ENCODE data around the gene TTC4. TPM values are rescaled to one million over a fixed set of nuclear protein-coding genes. Genes with fewer than 3 reads are reported as not detected.

TTC4 gene
- total RNA-seq, 4 donors from 2014 or later = 16.7 to 59.9 (median 18.2) TPM

- TF ChIP-seq, protein P1, sequence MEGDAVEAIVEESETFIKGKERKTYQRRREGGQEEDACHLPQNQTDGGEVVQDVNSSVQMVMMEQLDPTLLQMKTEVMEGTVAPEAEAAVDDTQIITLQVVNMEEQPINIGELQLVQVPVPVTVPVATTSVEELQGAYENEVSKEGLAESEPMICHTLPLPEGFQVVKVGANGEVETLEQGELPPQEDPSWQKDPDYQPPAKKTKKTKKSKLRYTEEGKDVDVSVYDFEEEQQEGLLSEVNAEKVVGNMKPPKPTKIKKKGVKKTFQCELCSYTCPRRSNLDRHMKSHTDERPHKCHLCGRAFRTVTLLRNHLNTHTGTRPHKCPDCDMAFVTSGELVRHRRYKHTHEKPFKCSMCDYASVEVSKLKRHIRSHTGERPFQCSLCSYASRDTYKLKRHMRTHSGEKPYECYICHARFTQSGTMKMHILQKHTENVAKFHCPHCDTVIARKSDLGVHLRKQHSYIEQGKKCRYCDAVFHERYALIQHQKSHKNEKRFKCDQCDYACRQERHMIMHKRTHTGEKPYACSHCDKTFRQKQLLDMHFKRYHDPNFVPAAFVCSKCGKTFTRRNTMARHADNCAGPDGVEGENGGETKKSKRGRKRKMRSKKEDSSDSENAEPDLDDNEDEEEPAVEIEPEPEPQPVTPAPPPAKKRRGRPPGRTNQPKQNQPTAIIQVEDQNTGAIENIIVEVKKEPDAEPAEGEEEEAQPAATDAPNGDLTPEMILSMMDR (IDR thresholded peaks at IDR 0.05) = no peak
- TF ChIP-seq POLR2AphosphoS5 (IDR thresholded peaks at IDR 0.05) = no peak
- TF ChIP-seq POLR2A (IDR thresholded peaks at IDR 0.05) = no peak
- TF ChIP-seq EP300 (IDR thresholded peaks at IDR 0.05) = no peak
- H3K9me3 ChIP-seq = no peaks in the 10 kb centered on the region
- no peaks in the 10 kb centered on the region for H3K27me3 ChIP-seq
- no peak for DNase-seq (ENCODE audit: low spot score in 2 of 2)
- no peak overlapping the region for H3K27ac ChIP-seq
- H3K36me3 ChIP-seq = peaks cover 83% of the 10 kb centered on the region
- H3K4me1 ChIP-seq = no peaks in the 10 kb centered on the region
- no peak overlapping the region for H3K4me3 ChIP-seq
Observed at GRCh38 chr1:54723985-54724384, 8.3 kb downstream of the TTC4 start.

DNA sequence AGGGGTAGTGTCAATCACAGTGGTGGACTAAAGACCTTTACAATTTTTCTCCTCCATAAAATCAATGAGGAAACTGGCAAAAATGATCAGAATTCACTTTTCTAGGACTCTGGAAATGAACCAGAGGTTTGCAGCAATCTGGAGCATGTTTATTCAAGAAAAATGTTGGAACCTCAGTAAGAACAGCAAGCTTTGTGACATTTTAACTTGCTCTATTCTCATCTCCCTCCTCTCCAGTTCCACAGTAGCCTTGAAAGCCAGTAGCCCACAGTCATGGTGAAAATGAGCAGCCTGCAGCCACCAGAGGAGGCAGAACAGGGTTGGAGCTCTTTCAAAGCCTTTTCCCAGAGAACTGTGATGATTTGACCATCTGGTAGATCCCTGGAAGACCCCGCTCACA, 9.1 kb downstream of the TTC4 start:
- TF ChIP-seq EP300 (IDR thresholded peaks at IDR 0.05) (no peak), POLR2AphosphoS5 (IDR thresholded peaks at IDR 0.05) (no peak), POLR2A (IDR thresholded peaks at IDR 0.05) (no peak)
- TF ChIP-seq, protein P1 (IDR thresholded peaks at IDR 0.05) = no peak
- no peak for DNase-seq (ENCODE audit: low spot score in 2 of 2)
- H3K9me3 ChIP-seq = no peaks in the 10 kb centered on the region
- no peak overlapping the region for H3K27ac ChIP-seq
- H3K27me3 ChIP-seq = no peaks in the 10 kb centered on the region
- H3K4me1 ChIP-seq = no peaks in the 10 kb centered on the region
- H3K36me3 ChIP-seq = peaks cover 87% of the 10 kb centered on the region
- 100% methylated on average over 1 of the region's 1 CpG for WGBS
- no peak overlapping the region for H3K4me3 ChIP-seq

- H3K4me1 ChIP-seq = no peaks in the 10 kb centered on the region
- no peak overlapping the region for H3K27ac ChIP-seq
- TF ChIP-seq POLR2A (IDR thresholded peaks at IDR 0.05) (no peak), POLR2AphosphoS5 (IDR thresholded peaks at IDR 0.05) (no peak), EP300 (IDR thresholded peaks at IDR 0.05) (no peak)
- TF ChIP-seq, protein P1 (IDR thresholded peaks at IDR 0.05) = no peak
- peaks cover 95% of the 10 kb centered on the region for H3K36me3 ChIP-seq
- H3K4me3 ChIP-seq = no peak overlapping the region
- 88% methylated on average over 3 of the region's 3 CpGs for WGBS
- DNase-seq (ENCODE audit: low spot score in 2 of 2) = no peak
- no peaks in the 10 kb centered on the region for H3K27me3 ChIP-seq
- no peaks in the 10 kb centered on the region for H3K9me3 ChIP-seq
Observed at GRCh38 chr1:54728027-54728426, 12.4 kb downstream of the TTC4 start.

DNA sequence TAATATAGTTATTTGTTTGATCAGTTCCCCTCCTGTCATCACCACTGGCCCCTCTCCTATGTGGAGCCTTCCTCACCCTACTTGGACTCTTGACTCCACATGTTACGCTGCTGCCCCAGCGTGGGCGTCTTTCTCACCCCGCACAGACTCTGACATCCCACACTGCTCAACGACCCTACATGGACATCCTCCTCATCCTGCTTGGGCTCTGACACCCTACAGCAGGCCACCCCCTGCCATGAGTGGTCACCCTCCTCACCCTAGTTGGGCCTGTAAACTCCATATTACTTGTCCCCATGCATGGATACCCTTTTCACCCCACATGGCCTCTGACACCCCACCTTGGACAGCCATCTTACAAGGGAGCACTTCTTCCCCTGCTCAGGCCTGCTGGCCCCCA, 21.0 kb downstream of the TTC4 start:
- 94% methylated on average over 5 of the region's 5 CpGs for WGBS
- H3K36me3 ChIP-seq = peaks cover 98% of the 10 kb centered on the region

DNA sequence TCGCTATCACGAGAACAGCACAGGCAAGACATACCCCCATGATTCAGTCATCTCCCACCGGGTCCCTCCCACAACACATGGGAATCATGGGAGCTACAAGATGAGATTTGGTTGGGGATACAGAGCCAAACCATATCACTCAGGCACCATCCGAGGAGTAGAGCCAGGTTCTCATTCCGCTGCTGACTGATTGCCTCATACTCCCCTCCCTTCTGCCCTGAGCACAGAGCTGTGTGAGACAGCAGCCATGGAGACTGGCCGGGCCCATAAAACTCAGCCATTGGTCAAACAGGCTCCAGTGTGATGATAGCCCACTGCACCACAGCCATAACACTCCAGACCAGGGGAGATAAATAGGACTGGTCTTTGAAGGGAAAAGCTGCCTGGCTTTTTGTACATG, 22.6 kb downstream of the TTC4 start:
- Histone ChIP-seq H3K27me3 (no peaks in the 10 kb centered on the region), H3K27ac (no peak overlapping the region), H3K4me1 (no peaks in the 10 kb centered on the region), H3K9me3 (no peaks in the 10 kb centered on the region), H3K36me3 (peaks cover 98% of the 10 kb centered on the region), H3K4me3 (no peak overlapping the region)
- WGBS = 91% methylated on average over 6 of the region's 6 CpGs
- DNase-seq (ENCODE audit: low spot score in 2 of 2) = no peak
- TF ChIP-seq, protein P1 (IDR thresholded peaks at IDR 0.05) = no peak
- no peak for TF ChIP-seq POLR2A (IDR thresholded peaks at IDR 0.05)
- no peak for TF ChIP-seq POLR2AphosphoS5 (IDR thresholded peaks at IDR 0.05)
- TF ChIP-seq EP300 (IDR thresholded peaks at IDR 0.05) = no peak

More for the DNA sequence above, 21.0 kb downstream of the TTC4 start:
- Histone ChIP-seq H3K9me3 (no peaks in the 10 kb centered on the region), H3K27ac (no peak overlapping the region), H3K4me1 (no peaks in the 10 kb centered on the region), H3K4me3 (no peak overlapping the region), H3K27me3 (no peaks in the 10 kb centered on the region)
- DNase-seq (ENCODE audit: low spot score in 2 of 2) = no peak
- no peak for TF ChIP-seq EP300 (IDR thresholded peaks at IDR 0.05)
- TF ChIP-seq POLR2AphosphoS5 (IDR thresholded peaks at IDR 0.05) = no peak
- TF ChIP-seq, protein P1 (IDR thresholded peaks at IDR 0.05) = no peak
- TF ChIP-seq POLR2A (IDR thresholded peaks at IDR 0.05) = no peak

Data from suprapubic skin (tissue), 4 donors.